HepG2 (cell line): ENCODE data around the gene TRRAP. TPM values are rescaled to one million over a fixed set of nuclear protein-coding genes. Genes with fewer than 3 reads are reported as not detected.

Source experiments
- ATAC-seq: fragments of 200-7000 bp; cut with Tn5 transposase; 3 replicates; pipeline ENCODE4 v1.9.1; 2020; ENCODE audit warnings: mild to moderate bottlenecking, moderate library complexity
- BruUV-seq: library from RNA; stranded (reverse); fragments of 400-500 nt; replicated peaks from 2 replicates; lab custom pipeline; 2021; lab: Mats Ljungman, UMichigan
- CTCF ChIA-PET: fragments of 300-600 bp; formaldehyde crosslinking; extraction: SDS; loops from one replicate; lab custom pipeline; 2021; ENCODE audit warnings: low total read pairs, inconsistent platforms, low intra/inter-chr PET ratio; lab: Yijun Ruan, JAX
- POLR2A ChIA-PET: fragments of 350-600 bp; sonication (Branson Sonifier 250); formaldehyde crosslinking; loops from one replicate; lab custom pipeline; 2020; ENCODE audit warnings: antibody characterized with exemption, inconsistent platforms; lab: Yijun Ruan, JAX
- DNase-seq: peaks from one replicate; pipeline ENCODE4 v3.0.0-alpha.2; 2015; ENCODE audit warnings: low spot score
- FAIRE-seq: peaks from 3 replicates; lab custom pipeline; 2011; peaks lifted over from hg19 to GRCh38; lab: Jason Lieb, UNC
- H2AFZ ChIP-seq: one replicate; pipeline ENCODE4 v1.6.1; 2011; ENCODE audit warnings: low read length, inconsistent platforms
- H3K27ac ChIP-seq: fragments of 300-600 bp; 3 replicates; pipeline ENCODE4 v1.8.0; 2011; ENCODE audit warnings: mixed run types, mild to moderate bottlenecking, mixed read lengths, low read length, inconsistent platforms; ENCODE audit not compliant: insufficient read depth; ENCODE audit errors: extremely low read length
- H3K27me3 ChIP-seq, 2 experiments: fragments of 200-600 bp in 1 of 2; 2 replicates in 1 of 2; 3 replicates in 1 of 2; pipeline versions ENCODE4 v1.6.0 to v1.8.0; 2011; ENCODE audit warnings: low read length in 2 of 2, mild to moderate bottlenecking in 2 of 2, moderate library complexity in 2 of 2, inconsistent platforms in 1 of 2; ENCODE audit not compliant: insufficient read depth in 2 of 2, control insufficient read depth in 1 of 2
- H3K36me3 ChIP-seq, 2 experiments: fragments of 200-600 bp in 1 of 2; replicated peaks in 1 of 2; 2 replicates in 1 of 2; 3 replicates in 1 of 2; pipeline versions ENCODE4 v1.5.1 to v1.8.0; 2011; ENCODE audit warnings: low read length in 2 of 2, inconsistent platforms in 1 of 2; ENCODE audit not compliant: insufficient read depth in 2 of 2, control insufficient read depth in 1 of 2
- H3K4me1 ChIP-seq: 2 replicates; pipeline ENCODE4 v1.5.1; 2012; ENCODE audit warnings: low read length, inconsistent platforms; ENCODE audit not compliant: insufficient read depth
- H3K4me2 ChIP-seq: 2 replicates; pipeline ENCODE4 v1.6.0; 2011; ENCODE audit warnings: low read depth, low read length, inconsistent platforms
- H3K4me3 ChIP-seq, 3 experiments: fragments of 200-600 bp in 1 of 3; sonication (generic), shearing (Covaris generic) in 1 of 3; replicated peaks in 1 of 3; 2 replicates each; pipeline ENCODE4 v1.5.1; 2011 to 2016; ENCODE audit warnings: low read length in 3 of 3, inconsistent platforms in 2 of 3, low read depth in 2 of 3, mild to moderate bottlenecking in 2 of 3, control low read depth in 1 of 3, mixed read lengths in 1 of 3; ENCODE audit not compliant: insufficient read depth in 1 of 3
- H3K79me2 ChIP-seq: one replicate; pipeline ENCODE4 v1.6.1; 2011; ENCODE audit warnings: low read length, inconsistent platforms; ENCODE audit not compliant: insufficient read depth
- H3K9ac ChIP-seq: 2 replicates; pipeline ENCODE4 v1.6.0; 2011; ENCODE audit warnings: mild to moderate bottlenecking, low read depth, low read length, inconsistent platforms; ENCODE audit not compliant: insufficient read depth
- H3K9me3 ChIP-seq: 2 replicates; pipeline ENCODE4 v1.5.1; 2012; ENCODE audit warnings: mild to moderate bottlenecking, low read length
- H4K20me1 ChIP-seq: 2 replicates; pipeline ENCODE4 v1.6.0; 2011; ENCODE audit warnings: inconsistent platforms, mild to moderate bottlenecking, low read length, moderate library complexity; ENCODE audit not compliant: insufficient read depth
- BCL3 ChIP-seq: sonication (generic); formaldehyde crosslinking; IDR thresholded peaks from 2 replicates; pipeline ENCODE4 v1.5.1; 2020; ENCODE audit warnings: mild to moderate bottlenecking, missing genetic modification reagents, moderate library complexity
- CCAR2 ChIP-seq: fragments of 200-400 bp; formaldehyde crosslinking; optimal IDR thresholded peaks from 2 replicates; pipeline ENCODE3; 2018; ENCODE audit warnings: low read depth, mild to moderate bottlenecking, low read length, moderate library complexity
- CREM ChIP-seq, 2 experiments: sonication (generic) in 1 of 2; formaldehyde crosslinking in 1 of 2; IDR thresholded peaks; 2 replicates each; pipeline versions ENCODE4 v1.4.0 to v1.6.1; 2016 to 2020; ENCODE audit warnings: antibody characterized with exemption in 1 of 2, mild to moderate bottlenecking in 1 of 2, missing genetic modification reagents in 1 of 2
- KDM5B ChIP-seq: sonication (generic); formaldehyde crosslinking; IDR thresholded peaks from 2 replicates; pipeline ENCODE4 v1.4.0; 2020; ENCODE audit warnings: missing genetic modification reagents, mild to moderate bottlenecking, borderline replicate concordance
- NAIF1 ChIP-seq: sonication (generic); formaldehyde crosslinking; IDR thresholded peaks from 2 replicates; pipeline ENCODE4 v1.5.0; 2020; ENCODE audit warnings: mild to moderate bottlenecking, missing genetic modification reagents, borderline replicate concordance
- RXRA ChIP-seq: sonication (generic); formaldehyde crosslinking; IDR thresholded peaks from 2 replicates; pipeline ENCODE4 v1.5.1; 2020; ENCODE audit warnings: missing genetic modification reagents
- STAT5B ChIP-seq: sonication (generic); formaldehyde crosslinking; IDR thresholded peaks from 2 replicates; pipeline ENCODE4 v1.4.0; 2020; ENCODE audit warnings: missing genetic modification reagents
- TBL1XR1 ChIP-seq: fragments of 150-350 bp; IDR thresholded peaks from 2 replicates; pipeline ENCODE4 v1.6.1; 2014; ENCODE audit warnings: borderline replicate concordance, low read length; ENCODE audit not compliant: partially characterized antibody
- ZNF225 ChIP-seq: sonication (generic); formaldehyde crosslinking; IDR thresholded peaks from 2 replicates; pipeline ENCODE4 v1.4.0; 2020; ENCODE audit warnings: mild to moderate bottlenecking, missing genetic modification reagents
- ZNF484 ChIP-seq: sonication (generic); formaldehyde crosslinking; IDR thresholded peaks from 2 replicates; pipeline ENCODE4 v1.5.1; 2020; ENCODE audit warnings: mild to moderate bottlenecking, low read depth, missing genetic modification reagents, borderline replicate concordance
- ZNF609 ChIP-seq: sonication (generic); formaldehyde crosslinking; IDR thresholded peaks from 2 replicates; pipeline ENCODE4 v1.4.0; 2020; ENCODE audit warnings: mild to moderate bottlenecking, missing genetic modification reagents, borderline replicate concordance
- ZNF7 ChIP-seq: IDR thresholded peaks from 2 replicates; pipeline ENCODE4 v1.6.1; 2016; ENCODE audit warnings: missing biosample characterization, missing genetic modification reagents
- ZNF775 ChIP-seq: sonication (generic); formaldehyde crosslinking; IDR thresholded peaks from 2 replicates; pipeline ENCODE4 v1.4.0; 2020; ENCODE audit warnings: missing genetic modification reagents, mild to moderate bottlenecking, moderate library complexity, borderline replicate concordance
- WGBS: methylation state at CpG from one replicate; pipeline ENCODE4 v1.1.6; 2017; ENCODE audit warnings: low lambda C conversion rate; 5-methylcytosine and 5-hydroxymethylcytosine counted together
- in situ Hi-C: cut with HindIII; loops from 2 replicates; pipeline ENCODE4 v1.10.0; 2017; ENCODE audit warnings: low pct_unique_long_range_greater_than_20kb; ENCODE audit not compliant: extremely low pct_ligation_motif_present
- intact Hi-C: fragments of 100-400 bp; cut with micrococcal nuclease; formaldehyde crosslinking; loops from one replicate; pipeline ENCODE4 v1.10.0; 2022; ENCODE audit not compliant: unreplicated experiment
- polyA plus RNA-seq, 8 experiments: library from polyadenylated mRNA; depleted of rRNA in 3 of 8; stranded (reverse) in 7 of 8; unstranded in 1 of 8; fragments of >200 nt; fragmentation: Illumina TruSeq in 4 of 8; extraction: Trizol in 4 of 8; gene quantifications; 2 replicates each; pipeline versions ENCODE4 v1.2.1 to v1.2.3, GENCODE V29; 2011 to 2016; ENCODE audit warnings: low read depth in 4 of 8, missing spikeins in 1 of 8, mixed read lengths in 1 of 8; ENCODE audit not compliant: insufficient read depth in 1 of 8
- total RNA-seq, 5 experiments: library from RNA; depleted of rRNA; stranded (reverse); fragments of >200 nt; fragmentation: Illumina TruSeq; extraction: Trizol; gene quantifications; 2 replicates each; pipeline ENCODE4 v1.2.3, GENCODE V29; 2016; ENCODE audit warnings: low read depth in 1 of 5
- TF ChIP-seq, protein P1 (sequence below): sonication (generic); IDR thresholded peaks from 2 replicates; pipeline ENCODE4 v1.6.1; 2016; ENCODE audit warnings: low read depth, borderline replicate concordance
- TF ChIP-seq, protein P2 (sequence below): sonication (generic); formaldehyde crosslinking; conservative IDR thresholded peaks from 2 replicates; pipeline ENCODE4 v1.4.0; 2020; ENCODE audit warnings: missing genetic modification reagents

TRRAP gene
- total and polyA plus RNA-seq, 2 of the 13 experiments (the other 11 are each of a cell fraction or from before 2014, with no cell fraction given), result 8.6 to 10.5 TPM

DNA sequence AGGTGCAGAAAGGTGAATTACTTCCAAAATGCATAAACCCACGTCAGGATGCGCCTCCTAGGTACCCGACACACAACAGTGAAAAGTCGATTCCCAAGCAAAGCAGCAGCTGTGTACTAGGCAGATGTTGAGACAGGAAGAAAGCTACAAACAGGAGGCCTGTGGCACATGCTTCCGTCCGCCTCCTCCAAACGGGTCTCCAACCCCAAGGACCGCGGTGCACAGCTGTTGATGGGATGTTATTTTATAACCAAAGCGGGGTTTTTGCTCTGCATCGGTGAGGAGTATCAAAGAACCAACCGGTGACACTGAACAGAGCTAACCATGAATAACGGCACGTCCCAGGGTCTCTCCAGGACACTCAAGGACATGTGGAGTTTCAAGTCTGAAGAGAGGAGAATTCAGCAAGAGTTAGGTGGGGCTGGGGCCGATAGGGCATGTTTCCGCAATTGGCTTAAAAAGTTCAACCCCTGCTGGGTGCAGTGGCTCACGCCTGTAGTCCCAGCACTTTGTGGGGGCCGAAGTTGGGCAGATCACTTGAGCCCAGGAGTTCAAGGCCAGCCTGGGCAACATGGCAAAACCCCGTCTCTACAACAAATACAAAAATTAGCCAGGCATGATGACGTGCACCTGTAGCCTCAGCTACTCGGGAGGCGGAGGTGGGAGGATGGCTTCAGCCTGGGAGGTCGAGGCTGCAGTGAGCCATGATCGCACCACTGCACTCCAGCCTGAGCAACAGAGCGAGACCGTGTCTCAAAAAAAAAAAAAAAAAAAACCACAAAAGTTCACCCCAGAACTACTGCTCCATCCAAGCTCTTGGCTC, 157.6 kb downstream of the TRRAP start:
- H4K20me1 ChIP-seq, result no peaks in the 10 kb centered on the region
- H3K4me2 ChIP-seq, result no peak overlapping the region
- POLR2A ChIA-PET, result no interaction called here
- H3K9me3 ChIP-seq, result no peaks in the 10 kb centered on the region
- intact Hi-C loops, result no loop called here
- in situ Hi-C loops, result no loop called here
- no peak overlapping the region for H3K9ac ChIP-seq
- ATAC-seq, result no peak
- 92% methylated on average over 26 of the region's 26 CpGs for WGBS
- DNase-seq, result no peak
- H3K27ac ChIP-seq, result no peak overlapping the region
- CTCF ChIA-PET, result interaction anchor here (1.0 kb wide), 1 partner anchor 275 kb away, joined by 3 read pairs; no protein-coding TSS in a partner anchor
- no peaks in the 10 kb centered on the region for H3K27me3 ChIP-seq
- no peak overlapping the region for H2AFZ ChIP-seq
- no TSS peak for BruUV-seq
- H3K4me3 ChIP-seq, result no peak overlapping the region
- TF ChIP-seq ZNF225 (CRISPR knock-in tag) (no peak), KDM5B (CRISPR knock-in tag) (no peak), CREM (IDR thresholded peaks at IDR 0.05) (no peak), CREM (CRISPR knock-in tag; IDR thresholded peaks at IDR 0.05) (no peak), ZNF775 (no peak), NAIF1 (CRISPR knock-in tag) (no peak), BCL3 (CRISPR knock-in tag) (no peak), STAT5B (CRISPR knock-in tag) (no peak), ZNF609 (no peak), CCAR2 (no peak), ZNF484 (CRISPR knock-in tag) (no peak), ZNF7 (CRISPR knock-in tag) (no peak), TBL1XR1 (no peak), RXRA (no peak)
- TF ChIP-seq, protein P1, sequence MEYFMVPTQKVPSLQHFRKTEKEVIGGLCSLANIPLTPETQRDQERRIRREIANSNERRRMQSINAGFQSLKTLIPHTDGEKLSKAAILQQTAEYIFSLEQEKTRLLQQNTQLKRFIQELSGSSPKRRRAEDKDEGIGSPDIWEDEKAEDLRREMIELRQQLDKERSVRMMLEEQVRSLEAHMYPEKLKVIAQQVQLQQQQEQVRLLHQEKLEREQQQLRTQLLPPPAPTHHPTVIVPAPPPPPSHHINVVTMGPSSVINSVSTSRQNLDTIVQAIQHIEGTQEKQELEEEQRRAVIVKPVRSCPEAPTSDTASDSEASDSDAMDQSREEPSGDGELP, result no peak
- TF ChIP-seq, protein P2, sequence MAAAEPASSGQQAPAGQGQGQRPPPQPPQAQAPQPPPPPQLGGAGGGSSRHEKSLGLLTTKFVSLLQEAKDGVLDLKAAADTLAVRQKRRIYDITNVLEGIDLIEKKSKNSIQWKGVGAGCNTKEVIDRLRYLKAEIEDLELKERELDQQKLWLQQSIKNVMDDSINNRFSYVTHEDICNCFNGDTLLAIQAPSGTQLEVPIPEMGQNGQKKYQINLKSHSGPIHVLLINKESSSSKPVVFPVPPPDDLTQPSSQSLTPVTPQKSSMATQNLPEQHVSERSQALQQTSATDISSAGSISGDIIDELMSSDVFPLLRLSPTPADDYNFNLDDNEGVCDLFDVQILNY (CRISPR knock-in tag), result no peak
- no peak for FAIRE-seq
- H3K4me1 ChIP-seq, result no peaks in the 10 kb centered on the region
- peaks cover 39 to 87% of the 10 kb centered on the region in 2 experiments for H3K36me3 ChIP-seq
- H3K79me2 ChIP-seq, result no peaks in the 10 kb centered on the region
